Gastroesophageal sphincter (tissue), 4 donors: ENCODE measurements around the gene UBL3. TPM values are rescaled to one million over a fixed set of nuclear protein-coding genes. Genes with fewer than 3 reads are reported as not detected.

Experiments used
- ATAC-seq: fragments of 150-250 bp; one replicate; pipeline ENCODE4 v1.9.1; 2016; ENCODE audit warnings: mild to moderate bottlenecking, moderate library complexity
- H3K27ac ChIP-seq, 4 donors: fragments of 200-600 bp; sonication (generic) in 3 of 4; 1 replicate in 3 of 4; 2 replicates in 1 of 4; pipeline ENCODE4 v1.5.1; 2016 to 2019
- H3K27me3 ChIP-seq: fragments of 200-600 bp; sonication (generic); one replicate; pipeline ENCODE4 v1.5.1; 2019
- H3K36me3 ChIP-seq, 2 donors: fragments of 200-600 bp; sonication (generic); one replicate each; pipeline ENCODE4 v1.5.1; 2019; ENCODE audit warnings: control low read depth in 1 of 2
- H3K4me1 ChIP-seq, 3 donors: fragments of 200-600 bp; sonication (generic); 1 replicate in 2 of 3; 2 replicates in 1 of 3; pipeline ENCODE4 v1.5.1; 2016 to 2019; ENCODE audit warnings: control low read depth in 2 of 3
- H3K4me3 ChIP-seq, 2 donors: fragments of 200-600 bp; sonication (generic); one replicate each; pipeline ENCODE4 v1.5.1; 2019; ENCODE audit warnings: mild to moderate bottlenecking in 1 of 2, moderate library complexity in 1 of 2
- H3K9me3 ChIP-seq, 3 donors: fragments of 200-600 bp; sonication (generic); one replicate each; pipeline ENCODE4 v1.5.1; 2017 to 2019; ENCODE audit warnings: control low read depth in 2 of 3
- EP300 ChIP-seq: sonication (generic); formaldehyde crosslinking; IDR thresholded peaks from one replicate; pipeline ENCODE4 v1.6.1; 2017; ENCODE audit warnings: antibody characterized with exemption, mild to moderate bottlenecking
- POLR2A ChIP-seq, 2 donors: fragments of 450-650 bp; IDR thresholded peaks; one replicate each; pipeline ENCODE4 v1.6.1; 2017; ENCODE audit warnings: antibody characterized with exemption in 2 of 2, mild to moderate bottlenecking in 2 of 2, moderate library complexity in 1 of 2
- POLR2AphosphoS5 ChIP-seq: sonication (generic); formaldehyde crosslinking; IDR thresholded peaks from one replicate; pipeline ENCODE4 v1.6.1; 2017; ENCODE audit warnings: antibody characterized with exemption
- WGBS, 2 donors: methylation state at CpG; one replicate each; pipeline ENCODE4 v1.1.5; 2018; ENCODE audit warnings: low coverage in 1 of 2; 5-methylcytosine and 5-hydroxymethylcytosine counted together
- total RNA-seq, 4 donors: library from RNA; depleted of rRNA; stranded (reverse); fragments of >200 nt; gene quantifications; one replicate each; pipeline ENCODE4 v1.1.0, GENCODE V29; 2016
- TF ChIP-seq, protein P1 (sequence below), 4 experiments: fragments of 200-600 bp in 2 of 4; fragments of 450-650 bp in 2 of 4; sonication (generic) in 1 of 4; IDR thresholded peaks; one replicate each; pipeline ENCODE4 v1.5.1; 2017 to 2019; ENCODE audit warnings: antibody characterized with exemption in 4 of 4, mild to moderate bottlenecking in 2 of 4, moderate library complexity in 2 of 4

UBL3 gene
- total RNA-seq, 4 donors from 2014 or later: 36.7 to 46.7 (median 38.6) TPM

DNA sequence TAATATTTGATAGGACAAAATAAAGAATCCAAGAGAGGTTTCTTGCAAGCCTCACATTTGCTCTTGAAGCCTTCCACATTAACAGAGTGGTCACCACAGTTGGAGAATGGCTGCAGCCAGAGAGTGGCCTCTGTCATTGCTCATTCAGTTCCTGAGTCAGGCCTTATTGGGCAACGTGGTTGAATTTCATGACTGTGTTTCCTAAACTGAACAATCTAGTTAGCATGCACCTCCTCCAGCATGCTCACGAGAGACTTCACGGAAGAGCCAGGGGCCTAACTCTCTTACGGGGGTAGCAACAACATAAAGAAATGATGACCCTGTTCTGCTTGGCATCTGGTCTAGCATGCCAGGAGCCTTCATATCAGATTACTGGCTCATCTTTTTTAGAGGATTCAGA, 9.6 kb upstream of the UBL3 start:
- Histone ChIP-seq H3K4me3 (no peak overlapping the region), H3K36me3 (no peaks in the 10 kb centered on the region), H3K9me3 (no peaks in the 10 kb centered on the region), H3K4me1 (no peaks in the 10 kb centered on the region), H3K27ac (no peak overlapping the region), H3K27me3 (no peaks in the 10 kb centered on the region)
- TF ChIP-seq EP300 (no peak), POLR2A (IDR thresholded peaks at IDR 0.05) (no peak), POLR2AphosphoS5 (no peak)
- TF ChIP-seq, protein P1, sequence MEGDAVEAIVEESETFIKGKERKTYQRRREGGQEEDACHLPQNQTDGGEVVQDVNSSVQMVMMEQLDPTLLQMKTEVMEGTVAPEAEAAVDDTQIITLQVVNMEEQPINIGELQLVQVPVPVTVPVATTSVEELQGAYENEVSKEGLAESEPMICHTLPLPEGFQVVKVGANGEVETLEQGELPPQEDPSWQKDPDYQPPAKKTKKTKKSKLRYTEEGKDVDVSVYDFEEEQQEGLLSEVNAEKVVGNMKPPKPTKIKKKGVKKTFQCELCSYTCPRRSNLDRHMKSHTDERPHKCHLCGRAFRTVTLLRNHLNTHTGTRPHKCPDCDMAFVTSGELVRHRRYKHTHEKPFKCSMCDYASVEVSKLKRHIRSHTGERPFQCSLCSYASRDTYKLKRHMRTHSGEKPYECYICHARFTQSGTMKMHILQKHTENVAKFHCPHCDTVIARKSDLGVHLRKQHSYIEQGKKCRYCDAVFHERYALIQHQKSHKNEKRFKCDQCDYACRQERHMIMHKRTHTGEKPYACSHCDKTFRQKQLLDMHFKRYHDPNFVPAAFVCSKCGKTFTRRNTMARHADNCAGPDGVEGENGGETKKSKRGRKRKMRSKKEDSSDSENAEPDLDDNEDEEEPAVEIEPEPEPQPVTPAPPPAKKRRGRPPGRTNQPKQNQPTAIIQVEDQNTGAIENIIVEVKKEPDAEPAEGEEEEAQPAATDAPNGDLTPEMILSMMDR (IDR thresholded peaks at IDR 0.05): no peak
- ATAC-seq: no peak
- WGBS, 2 donors: 94% methylated on average over 4 of the region's 4 CpGs; no CpG with 5 or more reads in 1 of the 2 donors

DNA sequence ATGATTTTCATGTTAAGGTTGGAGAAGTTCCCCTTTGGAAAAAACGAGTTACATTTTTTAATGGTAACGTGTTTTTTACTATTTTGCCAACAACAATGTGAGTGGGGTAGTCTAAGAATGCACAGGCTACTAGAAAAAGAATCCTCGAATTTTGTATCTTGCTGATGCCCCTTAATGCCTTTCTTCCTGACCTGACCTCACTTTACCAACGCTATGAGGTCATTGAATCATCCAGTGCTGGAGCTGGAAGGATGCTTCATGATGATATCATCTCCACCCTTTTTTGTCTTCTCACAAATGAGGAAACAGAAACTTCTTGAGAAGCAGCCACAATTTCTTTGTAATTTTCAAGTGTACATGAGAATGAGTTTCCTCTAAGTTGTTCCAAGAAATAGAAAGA, 8.2 kb upstream of the UBL3 start:
- 52 to 71% methylated on average over 4 of the region's 4 CpGs for WGBS, 2 donors
- no peaks in the 10 kb centered on the region for H3K36me3 ChIP-seq
- H3K4me1 ChIP-seq: no peaks in the 10 kb centered on the region
- H3K4me3 ChIP-seq: no peak overlapping the region
- H3K27me3 ChIP-seq: no peaks in the 10 kb centered on the region
- H3K9me3 ChIP-seq: no peaks in the 10 kb centered on the region
- TF ChIP-seq POLR2A (IDR thresholded peaks at IDR 0.05): no peak
- TF ChIP-seq, protein P1 (IDR thresholded peaks at IDR 0.05): no peak
- TF ChIP-seq POLR2AphosphoS5: no peak
- TF ChIP-seq EP300: no peak
- no peak overlapping the region for H3K27ac ChIP-seq
- ATAC-seq: no peak

- Histone ChIP-seq H3K27me3 (no peaks in the 10 kb centered on the region), H3K4me3 (no peak overlapping the region)
- WGBS, 2 donors: 67 to 71% methylated on average over 1 of the region's 1 CpG
Measured at GRCh38 chr13:29858231-29858630, 7.8 kb upstream of the UBL3 start.

GRCh38 chr13:29857085-29857484, 6.7 kb upstream of the UBL3 start:
- Histone ChIP-seq H3K4me1 (no peaks in the 10 kb centered on the region), H3K27me3 (no peaks in the 10 kb centered on the region), H3K9me3 (no peaks in the 10 kb centered on the region), H3K36me3 (no peaks in the 10 kb centered on the region), H3K4me3 (no peak overlapping the region), H3K27ac (no peak overlapping the region)
- WGBS, 2 donors: 86 to 100% methylated on average over 1 to 2 of the region's 2 CpGs
- ATAC-seq: no peak
- TF ChIP-seq, protein P1 (IDR thresholded peaks at IDR 0.05): no peak
- TF ChIP-seq POLR2A (IDR thresholded peaks at IDR 0.05) (no peak), POLR2AphosphoS5 (no peak), EP300 (no peak)

More at GRCh38 chr13:29858231-29858630, 7.8 kb upstream of the UBL3 start:
- Histone ChIP-seq H3K4me1 (no peaks in the 10 kb centered on the region), H3K36me3 (no peaks in the 10 kb centered on the region), H3K9me3 (no peaks in the 10 kb centered on the region), H3K27ac (no peak overlapping the region)
- ATAC-seq: no peak
- TF ChIP-seq EP300 (no peak), POLR2A (IDR thresholded peaks at IDR 0.05) (no peak), POLR2AphosphoS5 (no peak)
- TF ChIP-seq, protein P1 (IDR thresholded peaks at IDR 0.05): no peak

DNA sequence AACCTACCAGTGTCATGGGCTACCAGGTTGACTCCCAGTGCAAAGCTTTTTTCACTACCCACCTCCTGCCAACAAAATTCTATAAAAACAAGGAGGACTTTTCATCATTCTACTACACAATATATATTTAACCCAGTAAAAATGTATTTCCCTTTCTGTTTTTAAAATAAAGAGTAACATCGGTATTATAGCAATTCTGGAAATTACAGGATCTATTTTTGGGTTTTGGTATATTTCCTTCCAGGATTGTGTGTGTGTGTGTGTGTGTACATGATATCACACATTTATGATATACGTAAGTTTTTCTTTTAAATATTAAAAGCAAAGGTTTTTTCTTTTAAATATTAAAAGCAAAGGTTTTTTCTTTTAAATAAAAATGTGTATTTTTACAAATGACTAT, 6.0 kb upstream of the UBL3 start:
- 78 to 94% methylated on average over 2 of the region's 2 CpGs for WGBS, 2 donors
- Histone ChIP-seq H3K27ac (no peak overlapping the region), H3K4me3 (no peak overlapping the region), H3K9me3 (no peaks in the 10 kb centered on the region), H3K4me1 (no peaks in the 10 kb centered on the region), H3K27me3 (no peaks in the 10 kb centered on the region), H3K36me3 (no peaks in the 10 kb centered on the region)
- no peak for TF ChIP-seq EP300
- TF ChIP-seq, protein P1 (IDR thresholded peaks at IDR 0.05): no peak
- TF ChIP-seq POLR2AphosphoS5: no peak
- no peak for TF ChIP-seq POLR2A (IDR thresholded peaks at IDR 0.05)
- no peak for ATAC-seq
